CD14-positive monocyte (primary cell): ENCODE measurements around the gene MYOZ3. TPM values are rescaled to one million over a fixed set of nuclear protein-coding genes. Genes with fewer than 3 reads are reported as not detected.
A peak's percentile ranks its signal among the peaks of the same experiment; 100 is the strongest.

Source experiments
- DNase-seq, 3 donors: peaks; one replicate each; pipeline ENCODE4 v3.0.0-alpha.2; 2011 to 2022
- H2AFZ ChIP-seq: 2 replicates; pipeline ENCODE4 v1.6.0; 2012; ENCODE audit warnings: mild to moderate bottlenecking, low read depth, low read length, inconsistent platforms; ENCODE audit not compliant: insufficient read depth, poor library complexity, severe bottlenecking
- H3K27ac ChIP-seq, 2 donors: 1 replicate in 1 of 2; 2 replicates in 1 of 2; pipeline ENCODE4 v1.5.1; 2012 to 2013; ENCODE audit warnings: low read length in 2 of 2, control low read depth in 1 of 2, inconsistent platforms in 1 of 2, low read depth in 1 of 2, mild to moderate bottlenecking in 1 of 2
- H3K27me3 ChIP-seq, 2 donors: one replicate each; pipeline versions ENCODE4 v1.6.0 to v1.6.1; 2011 to 2013; ENCODE audit warnings: low read length in 2 of 2; ENCODE audit not compliant: control insufficient read depth in 2 of 2, insufficient read depth in 2 of 2
- H3K36me3 ChIP-seq, 2 donors: replicated peaks in 1 of 2; 1 replicate in 1 of 2; 2 replicates in 1 of 2; pipeline versions ENCODE4 v1.5.1 to v1.6.1; 2012 to 2013; ENCODE audit warnings: low read length in 2 of 2, control low read depth in 1 of 2, inconsistent platforms in 1 of 2, mild to moderate bottlenecking in 1 of 2; ENCODE audit not compliant: insufficient read depth in 2 of 2, control insufficient read depth in 1 of 2
- H3K4me1 ChIP-seq, 2 donors: 1 replicate in 1 of 2; 2 replicates in 1 of 2; pipeline versions ENCODE4 v1.5.1 to v1.6.1; 2012 to 2013; ENCODE audit warnings: low read length in 2 of 2, control low read depth in 1 of 2, inconsistent platforms in 1 of 2, mild to moderate bottlenecking in 1 of 2, moderate library complexity in 1 of 2; ENCODE audit not compliant: insufficient read depth in 2 of 2, control insufficient read depth in 1 of 2
- H3K4me2 ChIP-seq: replicated peaks from 2 replicates; pipeline ENCODE3; 2012; ENCODE audit warnings: low read length, moderate library complexity, mild to moderate bottlenecking; ENCODE audit not compliant: poor library complexity, severe bottlenecking; ENCODE audit errors: extremely low read depth
- H3K4me3 ChIP-seq, 3 experiments: fragments of 200-600 bp in 1 of 3; sonication (generic) in 1 of 3; replicated peaks in 1 of 3; 1 replicate in 2 of 3; 2 replicates in 1 of 3; pipeline ENCODE4 v1.5.1; 2011 to 2013; ENCODE audit warnings: low read length in 3 of 3, mild to moderate bottlenecking in 3 of 3, control low read depth in 2 of 3, low read depth in 2 of 3, inconsistent platforms in 1 of 3, moderate library complexity in 1 of 3
- H3K79me2 ChIP-seq: 2 replicates; pipeline ENCODE4 v1.6.0; 2012; ENCODE audit warnings: mild to moderate bottlenecking, control low read depth, inconsistent platforms, low read length, moderate library complexity; ENCODE audit not compliant: insufficient read depth
- H3K9ac ChIP-seq: 2 replicates; pipeline ENCODE4 v1.6.0; 2017; ENCODE audit warnings: low read length, mild to moderate bottlenecking; ENCODE audit not compliant: insufficient read depth, poor library complexity, severe bottlenecking
- H3K9me3 ChIP-seq, 2 donors: replicated peaks in 1 of 2; 1 replicate in 1 of 2; 2 replicates in 1 of 2; pipeline versions ENCODE4 v1.5.1 to v1.6.1; 2012 to 2013; ENCODE audit warnings: low read length in 2 of 2, control low read depth in 1 of 2; ENCODE audit not compliant: control insufficient read depth in 1 of 2, insufficient read depth in 1 of 2
- H4K20me1 ChIP-seq: 2 replicates; pipeline ENCODE4 v1.6.0; 2012; ENCODE audit warnings: mild to moderate bottlenecking, low read length, control low read depth, moderate library complexity; ENCODE audit not compliant: insufficient read depth
- H3K27ac Mint-ChIP-seq, 7 donors: one replicate each; pipeline ENCODE4 v1.8.0; 2020; ENCODE audit warnings: mild to moderate bottlenecking in 7 of 7, mixed read lengths in 7 of 7, moderate library complexity in 6 of 7, inconsistent platforms in 2 of 7
- H3K27me3 Mint-ChIP-seq, 3 donors: one replicate each; pipeline ENCODE4 v1.8.0; 2021 to 2022; ENCODE audit warnings: low read depth in 3 of 3, mild to moderate bottlenecking in 3 of 3, mixed read lengths in 3 of 3, moderate library complexity in 3 of 3, inconsistent platforms in 1 of 3
- H3K36me3 Mint-ChIP-seq, 2 donors: one replicate each; pipeline ENCODE4 v1.8.0; 2020; ENCODE audit warnings: mixed read lengths in 2 of 2, inconsistent platforms in 1 of 2, mild to moderate bottlenecking in 1 of 2
- H3K4me1 Mint-ChIP-seq: one replicate; pipeline ENCODE4 v1.8.0; 2020; ENCODE audit warnings: mild to moderate bottlenecking, mixed read lengths
- H3K4me3 Mint-ChIP-seq, 2 donors: one replicate each; pipeline ENCODE4 v1.8.0; 2020; ENCODE audit warnings: mild to moderate bottlenecking in 2 of 2, mixed read lengths in 2 of 2, moderate library complexity in 1 of 2
- H3K9me3 Mint-ChIP-seq, 7 donors: one replicate each; pipeline ENCODE4 v1.8.0; 2020 to 2022; ENCODE audit warnings: mixed read lengths in 7 of 7, mild to moderate bottlenecking in 6 of 7, moderate library complexity in 6 of 7, inconsistent platforms in 2 of 7
- WGBS: methylation state at CpG from one replicate; pipeline ENCODE4 v1.1.5; 2013; ENCODE audit warnings: missing lambda C conversion rate; ENCODE audit not compliant: insufficient coverage; 5-methylcytosine and 5-hydroxymethylcytosine counted together
- intact Hi-C, 2 donors: fragments of 100-400 bp; cut with micrococcal nuclease; formaldehyde crosslinking; loops; one replicate each; pipeline versions ENCODE4 v1.15.0 to v1.15.1; 2023
- polyA plus RNA-seq, 3 donors: library from polyadenylated mRNA; depleted of rRNA in 1 of 3; unstranded in 2 of 3; stranded (reverse) in 1 of 3; fragments of 300-500 nt in 2 of 3; fragments of >200 nt in 1 of 3; fragmentation: Illumina TruSeq in 2 of 3; gene quantifications; 1 replicate in 2 of 3; 2 replicates in 1 of 3; pipeline ENCODE4 v1.2.3, GENCODE V29; 2012 to 2021
- TF ChIP-seq, protein P1 (sequence below): fragments of 200-600 bp; IDR thresholded peaks from one replicate; pipeline ENCODE4 v1.8.0; 2022; ENCODE audit warnings: antibody characterized with exemption, mild to moderate bottlenecking

The MYOZ3 gene
- polyA plus RNA-seq, 3 donors = not detected

GRCh38 chr5:150672884-150673275, 11.8 kb downstream of the MYOZ3 start:
- Histone ChIP-seq H3K9ac (peak overlapping the region; percentile 37), H2AFZ (peak overlapping the region; percentile 88), H3K79me2 (no peaks in the 10 kb centered on the region), H3K4me2 (peak overlapping the region; percentile 88), H3K27ac (no peak overlapping the region), H3K36me3 (no peaks in the 10 kb centered on the region), H3K27me3 (peaks cover 7 to 16% of the 10 kb centered on the region in 2 donors), H3K9me3 (no peaks in the 10 kb centered on the region), H3K4me1 (peaks cover 33 to 36% of the 10 kb centered on the region in 2 donors), H4K20me1 (no peaks in the 10 kb centered on the region), H3K4me3 (peak overlapping the region in 1 of 3 experiments; percentile 80)
- Mint-ChIP-seq H3K36me3 (peaks cover 0 to 6% of the 10 kb centered on the region in 2 donors), H3K4me3 (peak overlapping the region; percentile 84 to 92), H3K9me3 (peaks cover 0 to 3% (median 0%) of the 10 kb centered on the region in 7 donors), H3K27ac (peak overlapping the region in 1 of 7 donors; percentile 15), H3K4me1 (peaks cover 44% of the 10 kb centered on the region), H3K27me3 (peaks cover 15 to 22% (median 18%) of the 10 kb centered on the region in 3 donors)
- 30% methylated on average over 2 of the region's 7 CpGs for WGBS
- TF ChIP-seq, protein P1, sequence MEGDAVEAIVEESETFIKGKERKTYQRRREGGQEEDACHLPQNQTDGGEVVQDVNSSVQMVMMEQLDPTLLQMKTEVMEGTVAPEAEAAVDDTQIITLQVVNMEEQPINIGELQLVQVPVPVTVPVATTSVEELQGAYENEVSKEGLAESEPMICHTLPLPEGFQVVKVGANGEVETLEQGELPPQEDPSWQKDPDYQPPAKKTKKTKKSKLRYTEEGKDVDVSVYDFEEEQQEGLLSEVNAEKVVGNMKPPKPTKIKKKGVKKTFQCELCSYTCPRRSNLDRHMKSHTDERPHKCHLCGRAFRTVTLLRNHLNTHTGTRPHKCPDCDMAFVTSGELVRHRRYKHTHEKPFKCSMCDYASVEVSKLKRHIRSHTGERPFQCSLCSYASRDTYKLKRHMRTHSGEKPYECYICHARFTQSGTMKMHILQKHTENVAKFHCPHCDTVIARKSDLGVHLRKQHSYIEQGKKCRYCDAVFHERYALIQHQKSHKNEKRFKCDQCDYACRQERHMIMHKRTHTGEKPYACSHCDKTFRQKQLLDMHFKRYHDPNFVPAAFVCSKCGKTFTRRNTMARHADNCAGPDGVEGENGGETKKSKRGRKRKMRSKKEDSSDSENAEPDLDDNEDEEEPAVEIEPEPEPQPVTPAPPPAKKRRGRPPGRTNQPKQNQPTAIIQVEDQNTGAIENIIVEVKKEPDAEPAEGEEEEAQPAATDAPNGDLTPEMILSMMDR = no peak
- intact Hi-C loops = no loop called here
- DNase-seq = no peak

DNA sequence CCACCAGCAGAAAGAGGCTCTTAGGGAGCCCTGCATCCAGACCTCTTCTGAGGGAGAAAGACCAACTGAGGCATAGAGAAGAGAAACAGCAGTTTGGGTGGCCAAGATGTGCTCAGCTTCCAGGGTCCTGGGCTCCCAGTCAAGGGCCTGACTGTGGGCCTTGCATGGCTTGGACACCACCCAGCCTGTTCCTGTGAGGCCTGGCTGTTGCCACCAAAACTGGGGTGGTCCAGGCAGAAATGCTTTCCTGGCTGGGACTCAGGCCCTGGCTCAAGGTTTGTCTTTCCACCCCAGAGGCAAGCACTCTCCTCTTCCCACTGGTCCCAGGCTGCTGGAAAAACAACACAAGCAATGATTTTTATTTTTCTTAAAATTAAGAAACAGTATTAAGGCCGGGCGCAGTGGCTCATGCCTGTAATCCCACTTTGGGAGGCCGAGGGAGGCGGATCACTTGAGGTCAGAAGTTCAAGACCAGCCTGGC, 13.3 kb downstream of the MYOZ3 start:
- TF ChIP-seq, protein P1 = no peak
- H3K27ac ChIP-seq = no peak overlapping the region
- H2AFZ ChIP-seq = no peak overlapping the region
- peaks cover 7 to 16% of the 10 kb centered on the region in 2 donors for H3K27me3 ChIP-seq
- H4K20me1 ChIP-seq = no peaks in the 10 kb centered on the region
- no peak overlapping the region for H3K4me3 Mint-ChIP-seq
- WGBS = no CpG with 5 or more reads among the region's 4 CpGs
- DNase-seq = no peak
- intact Hi-C loops = no loop called here
- H3K4me1 Mint-ChIP-seq = peaks cover 44% of the 10 kb centered on the region
- H3K4me3 ChIP-seq = no peak overlapping the region
- no peaks in the 10 kb centered on the region for H3K9me3 ChIP-seq
- peaks cover 0 to 3% (median 0%) of the 10 kb centered on the region in 7 donors for H3K9me3 Mint-ChIP-seq
- H3K27ac Mint-ChIP-seq = no peak overlapping the region
- H3K27me3 Mint-ChIP-seq = peaks cover 15 to 22% (median 19%) of the 10 kb centered on the region in 3 donors
- no peak overlapping the region for H3K9ac ChIP-seq
- H3K4me2 ChIP-seq = no peak overlapping the region
- H3K4me1 ChIP-seq = peaks cover 33 to 36% of the 10 kb centered on the region in 2 donors
- no peaks in the 10 kb centered on the region for H3K36me3 ChIP-seq
- H3K36me3 Mint-ChIP-seq = peaks cover 0 to 6% of the 10 kb centered on the region in 2 donors
- no peaks in the 10 kb centered on the region for H3K79me2 ChIP-seq
